SH-SY5Y (cell line): Measurements from ENCODE around the gene IGF1R.
A peak's percentile ranks its signal among the peaks of the same experiment; 100 is the strongest.

ENCODE experiments used
- GATA2 ChIP-seq: IDR thresholded peaks from 2 replicates; pipeline ENCODE4 v1.6.1; 2011; ENCODE audit warnings: mild to moderate bottlenecking, low read depth, low read length
- GATA3 ChIP-seq: IDR thresholded peaks from 2 replicates; pipeline ENCODE4 v1.6.1; 2011; ENCODE audit warnings: low read depth, mild to moderate bottlenecking, low read length, moderate library complexity

Gene IGF1R

GRCh38 chr15:98677345-98678059 is 29.2 kb downstream of the IGF1R start:
- TF ChIP-seq GATA2, result no peak
- no peak for TF ChIP-seq GATA3

GRCh38 chr15:98678484-98678883 is 30.1 kb downstream of the IGF1R start:
- TF ChIP-seq GATA2, result no peak

- TF ChIP-seq GATA3 (no peak), GATA2 (no peak)
Observed at GRCh38 chr15:98681061-98681460, 32.7 kb downstream of the IGF1R start.

GRCh38 chr15:98682992-98683701 is 34.8 kb downstream of the IGF1R start:
- TF ChIP-seq GATA3 (no peak), GATA2 (no peak)

GRCh38 chr15:98683831-98684230 is 35.5 kb downstream of the IGF1R start:
- no peak for TF ChIP-seq GATA2
- TF ChIP-seq GATA3, result no peak

GRCh38 chr15:98684436-98684835 is 36.1 kb downstream of the IGF1R start:
- no peak for TF ChIP-seq GATA2
- TF ChIP-seq GATA3, result no peak

GRCh38 chr15:98684995-98685525 is 36.7 kb downstream of the IGF1R start:
- TF ChIP-seq GATA3 (no peak), GATA2 (no peak)

- no peak for TF ChIP-seq GATA3
- no peak for TF ChIP-seq GATA2
Observed at GRCh38 chr15:98686983-98687382, 38.6 kb downstream of the IGF1R start.

- TF ChIP-seq GATA2 (peak; percentile 85), GATA3 (peak; percentile 60; the same call in 1 of the 2 replicates)
Observed at GRCh38 chr15:98689431-98689861, 41.1 kb downstream of the IGF1R start.

- TF ChIP-seq GATA2 (no peak), GATA3 (no peak)
Observed at GRCh38 chr15:98690272-98690950, 42.1 kb downstream of the IGF1R start.

- TF ChIP-seq GATA3, result no peak
- TF ChIP-seq GATA2, result no peak
Observed at GRCh38 chr15:98692213-98692612, 43.9 kb downstream of the IGF1R start.

- TF ChIP-seq GATA2 (no peak), GATA3 (no peak)
Observed at GRCh38 chr15:98694161-98694560, 45.8 kb downstream of the IGF1R start.

GRCh38 chr15:98698792-98699191 is 50.5 kb downstream of the IGF1R start:
- TF ChIP-seq GATA2 (no peak), GATA3 (no peak)
